Endothelial cell of umbilical vein (primary cell): Measurements from ENCODE around the gene USP40.

ENCODE experiments used
- CTCF ChIP-seq, 2 donors: IDR thresholded peaks; 1 replicate in 1 of 2; 2 replicates in 1 of 2; pipeline ENCODE4 v1.5.1; 2011; ENCODE audit warnings: low read length in 2 of 2, mild to moderate bottlenecking in 2 of 2, moderate library complexity in 2 of 2, control low read depth in 1 of 2, inconsistent platforms in 1 of 2, low read depth in 1 of 2; ENCODE audit not compliant: insufficient read depth in 1 of 2; ENCODE audit errors: extremely low read depth in 1 of 2
- POLR2AphosphoS5 ChIP-seq: IDR thresholded peaks from 2 replicates; pipeline ENCODE4 v1.6.1; 2012; ENCODE audit warnings: low read depth, mild to moderate bottlenecking, control low read depth, low read length, moderate library complexity; ENCODE audit not compliant: insufficient read depth
- TF ChIP-seq, protein P1 (sequence below): IDR thresholded peaks from 2 replicates; pipeline ENCODE4 v1.6.1; 2011; ENCODE audit not compliant: insufficient read depth, insufficient read length

DNA sequence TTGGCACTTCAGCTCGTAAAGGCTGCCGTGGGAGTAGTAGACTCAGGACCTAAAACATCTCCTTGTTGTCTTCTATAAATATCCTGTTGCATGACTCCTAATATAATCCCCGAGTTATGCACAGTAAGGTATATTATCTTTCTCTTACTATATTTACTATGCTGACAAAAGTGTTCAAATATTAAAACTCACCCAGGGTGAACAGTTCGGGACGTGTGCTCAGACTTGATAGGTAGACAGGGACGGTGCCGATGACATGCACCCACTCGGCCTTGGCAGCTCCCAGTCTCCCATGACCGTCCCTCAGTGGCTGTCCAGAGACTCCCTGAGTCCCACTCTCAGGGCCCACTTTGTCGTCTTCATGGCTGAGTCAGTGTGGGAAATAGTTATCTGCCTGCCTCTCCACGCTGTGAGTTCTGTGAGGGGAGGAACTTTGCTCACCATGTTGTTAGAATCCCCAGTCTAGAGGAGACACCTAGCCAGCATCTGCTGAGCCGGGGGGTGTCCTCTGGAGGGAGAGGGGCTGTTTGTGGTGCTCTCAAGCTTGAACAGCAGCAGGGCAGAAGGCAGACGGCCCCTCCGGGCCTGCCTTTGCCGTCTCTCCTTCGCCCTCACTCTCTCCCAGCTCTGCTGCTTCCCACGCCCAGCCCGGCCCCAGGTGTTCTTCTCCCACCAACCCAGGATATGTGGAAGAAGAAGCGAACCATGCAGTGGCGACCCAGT lies 137.2 kb downstream of the USP40 start:
- TF ChIP-seq CTCF (IDR thresholded peaks at IDR 0.05; ENCODE audit: extremely low read depth in 1 of 2, insufficient read depth in 1 of 2, low read depth in 1 of 2, low read length in 2 of 2) (no peak), POLR2AphosphoS5 (no peak)
- TF ChIP-seq, protein P1, sequence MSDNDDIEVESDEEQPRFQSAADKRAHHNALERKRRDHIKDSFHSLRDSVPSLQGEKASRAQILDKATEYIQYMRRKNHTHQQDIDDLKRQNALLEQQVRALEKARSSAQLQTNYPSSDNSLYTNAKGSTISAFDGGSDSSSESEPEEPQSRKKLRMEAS: no peak
